ENCODE results near the gene OOSP4B.
"Not testable (repeated sequence)": the region's sequence is repeated elsewhere in the genome, so short reads cannot be mapped to it uniquely, and the experiment has no call there.

OOSP4B gene

DNA sequence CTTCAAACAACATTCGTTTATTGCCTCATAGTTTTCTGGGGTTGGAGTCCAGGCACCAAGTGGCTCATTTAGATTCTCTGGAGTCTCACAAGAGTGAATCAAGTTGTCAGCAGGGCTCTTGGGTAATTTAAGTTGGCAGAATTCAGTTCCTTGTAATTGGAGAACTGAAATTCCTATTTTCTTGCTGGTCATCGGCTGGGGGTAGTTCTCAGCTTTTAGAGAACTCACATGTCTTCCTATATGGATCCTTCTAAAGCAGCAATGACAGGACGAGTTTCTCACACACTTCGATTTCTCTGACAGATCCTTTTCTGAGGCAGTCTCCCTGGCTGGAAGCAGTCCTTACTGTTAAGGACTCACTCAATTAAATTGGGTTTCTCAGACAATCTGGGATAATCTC is 17.3 kb upstream of the OOSP4B start:
- no peak for TF ChIP-seq CTCF (IDR thresholded peaks at IDR 0.05; ENCODE audit: poor library complexity, severe bottlenecking)
- Histone ChIP-seq H3K36me3 (ENCODE audit: low read depth) (no peaks in the 10 kb centered on the region), H3K4me1 (ENCODE audit: insufficient read depth, poor library complexity, severe bottlenecking) (no peaks in the 10 kb centered on the region), H3K27me3 (ENCODE audit: insufficient read depth, poor library complexity, severe bottlenecking) (peaks cover 7% of the 10 kb centered on the region), H3K9me3 (ENCODE audit: severe bottlenecking) (no peaks in the 10 kb centered on the region), H3K27ac (ENCODE audit: poor library complexity, severe bottlenecking) (no peak overlapping the region), H3K4me3 (ENCODE audit: severe bottlenecking) (no peak overlapping the region)
- ATAC-seq (ENCODE audit: low read depth): no peak
- DNase-seq (ENCODE audit: low spot score): no peak

GRCh38 chr11:60003729-60004128 is 13.3 kb upstream of the OOSP4B start:
- DNase-seq (ENCODE audit: low spot score) (no peak), ATAC-seq (ENCODE audit: low read depth) (no peak)
- Histone ChIP-seq H3K4me3 (ENCODE audit: severe bottlenecking) (no peak overlapping the region), H3K36me3 (ENCODE audit: low read depth) (no peaks in the 10 kb centered on the region), H3K27me3 (ENCODE audit: insufficient read depth, poor library complexity, severe bottlenecking) (no peaks in the 10 kb centered on the region), H3K4me1 (ENCODE audit: insufficient read depth, poor library complexity, severe bottlenecking) (no peaks in the 10 kb centered on the region), H3K9me3 (ENCODE audit: severe bottlenecking) (no peaks in the 10 kb centered on the region), H3K27ac (ENCODE audit: poor library complexity, severe bottlenecking) (no peak overlapping the region)
- TF ChIP-seq CTCF (IDR thresholded peaks at IDR 0.05; ENCODE audit: poor library complexity, severe bottlenecking): no peak

DNA sequence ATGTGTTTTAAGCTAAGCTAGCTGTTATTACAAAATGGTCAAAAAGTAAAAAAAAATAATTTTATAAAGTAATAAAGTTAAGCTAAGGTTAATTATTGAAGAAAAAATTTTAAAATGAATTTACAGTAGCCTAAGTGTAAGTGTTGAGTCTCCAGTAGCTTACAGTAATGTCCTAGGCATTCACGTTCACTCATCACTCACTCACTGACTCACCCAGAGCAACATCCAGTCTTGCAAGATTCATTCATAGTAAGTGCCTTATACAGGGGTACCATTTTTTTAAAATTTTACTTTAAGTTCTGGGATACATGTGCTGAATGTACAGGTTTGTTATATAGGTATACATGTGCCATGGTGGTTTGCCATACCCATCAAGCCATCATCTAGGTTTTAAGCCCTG is 11.6 kb upstream of the OOSP4B start:
- DNase-seq (ENCODE audit: low spot score) (no peak), ATAC-seq (ENCODE audit: low read depth) (peak; percentile 73)
- no peaks in the 10 kb centered on the region for H3K4me1 ChIP-seq (ENCODE audit: insufficient read depth, poor library complexity, severe bottlenecking)
- TF ChIP-seq CTCF (IDR thresholded peaks at IDR 0.05; ENCODE audit: poor library complexity, severe bottlenecking): no peak
- H3K27me3 ChIP-seq (ENCODE audit: insufficient read depth, poor library complexity, severe bottlenecking): no peaks in the 10 kb centered on the region
- H3K9me3 ChIP-seq (ENCODE audit: severe bottlenecking): no peaks in the 10 kb centered on the region
- H3K36me3 ChIP-seq (ENCODE audit: low read depth): no peaks in the 10 kb centered on the region
- no peak overlapping the region for H3K27ac ChIP-seq (ENCODE audit: poor library complexity, severe bottlenecking)
- H3K4me3 ChIP-seq (ENCODE audit: severe bottlenecking): no peak overlapping the region

- Histone ChIP-seq H3K9me3 (ENCODE audit: severe bottlenecking) (no peaks in the 10 kb centered on the region), H3K4me1 (ENCODE audit: insufficient read depth, poor library complexity, severe bottlenecking) (no peaks in the 10 kb centered on the region), H3K27ac (ENCODE audit: poor library complexity, severe bottlenecking) (no peak overlapping the region), H3K4me3 (ENCODE audit: severe bottlenecking) (no peak overlapping the region), H3K27me3 (ENCODE audit: insufficient read depth, poor library complexity, severe bottlenecking) (no peaks in the 10 kb centered on the region), H3K36me3 (ENCODE audit: low read depth) (no peaks in the 10 kb centered on the region)
- ATAC-seq (ENCODE audit: low read depth) (no peak), DNase-seq (ENCODE audit: low spot score) (no peak)
- TF ChIP-seq CTCF (IDR thresholded peaks at IDR 0.05; ENCODE audit: poor library complexity, severe bottlenecking): no peak
Observed at GRCh38 chr11:60018058-60018457, 1.1 kb downstream of the OOSP4B start.

DNA sequence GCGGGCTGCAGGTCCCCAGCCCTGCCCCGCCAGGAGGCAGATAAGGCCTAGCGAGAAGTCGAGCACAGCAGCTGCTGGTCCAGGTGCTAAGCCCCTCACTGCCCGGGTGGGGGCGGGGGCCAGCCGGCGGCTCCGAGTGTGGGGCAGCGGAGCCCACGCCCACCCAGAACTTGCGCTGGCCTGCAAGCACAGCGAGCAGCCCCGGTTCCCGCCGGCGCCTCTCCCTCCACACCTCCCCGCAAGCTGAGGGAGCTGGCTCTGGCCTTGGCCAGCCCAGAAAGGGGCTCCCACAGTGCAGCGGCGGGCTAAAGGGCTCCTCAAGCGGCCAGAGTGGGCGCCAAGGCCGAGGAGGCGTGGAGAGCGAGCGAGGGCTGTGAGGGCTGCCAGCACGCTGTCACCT is 3.4 kb downstream of the OOSP4B start:
- not testable (repeated sequence) for H3K27me3 ChIP-seq (ENCODE audit: insufficient read depth, poor library complexity, severe bottlenecking); H3K9me3 ChIP-seq (ENCODE audit: severe bottlenecking); ATAC-seq (ENCODE audit: low read depth); H3K4me3 ChIP-seq (ENCODE audit: severe bottlenecking); H3K27ac ChIP-seq (ENCODE audit: poor library complexity, severe bottlenecking); H3K4me1 ChIP-seq (ENCODE audit: insufficient read depth, poor library complexity, severe bottlenecking); H3K36me3 ChIP-seq (ENCODE audit: low read depth); DNase-seq (ENCODE audit: low spot score)

All from RWPE2 (cell line).